Motor neuron (in vitro differentiated cells): Measurements from ENCODE around the gene PDZK1IP1. TPM values are rescaled to one million over a fixed set of nuclear protein-coding genes. Genes with fewer than 3 reads are reported as not detected.

ENCODE experiments used
- ATAC-seq, 8 experiments: fragments of 200-7000 bp; cut with Tn5 transposase; replicated peaks in 6 of 8; 2 replicates each; pipeline ENCODE4 v1.8.0; 2021; ENCODE audit warnings: mild to moderate bottlenecking in 8 of 8, moderate library complexity in 8 of 8
- H3K27ac ChIP-seq, 2 donors: fragments of 250-450 bp; sonication (Bioruptor Pico); 2 replicates each; pipeline ENCODE4 v1.9.0; 2021; ENCODE audit warnings: antibody characterized with exemption in 2 of 2, mild to moderate bottlenecking in 2 of 2, moderate library complexity in 1 of 2
- H3K4me1 ChIP-seq, 2 donors: fragments of 250-450 bp; sonication (Bioruptor Pico); replicated peaks in 1 of 2; 2 replicates each; pipeline ENCODE4 v1.6.1; 2021; ENCODE audit warnings: antibody characterized with exemption in 2 of 2, mild to moderate bottlenecking in 2 of 2, moderate library complexity in 1 of 2
- H3K4me3 ChIP-seq, 5 donors: fragments of 250-450 bp; sonication (Bioruptor Pico); 2 replicates each; pipeline ENCODE4 v1.9.0; 2021; ENCODE audit warnings: antibody characterized with exemption in 5 of 5, mild to moderate bottlenecking in 5 of 5, moderate library complexity in 4 of 5
- WGBS, 10 experiments: fragments of 450-650 bp; shearing (Covaris generic); methylation state at CpG; one replicate each; pipeline ENCODE4 v1.0.0; 2022; 5-methylcytosine and 5-hydroxymethylcytosine counted together
- in situ Hi-C, 9 experiments: fragments of 400-800 bp; cut with MboI; loops; one replicate each; pipeline ENCODE4 v1.15.0; 2021; ENCODE audit warnings: low sequenced_read_pairs in 9 of 9, low pct_unique_long_range_greater_than_20kb in 2 of 9; ENCODE audit not compliant: unreplicated experiment in 9 of 9
- total RNA-seq, 8 experiments: library from RNA; unstranded; fragments of 300-600 nt; gene quantifications; 2 replicates each; pipeline versions ENCODE4 v1.2.3 to v1.2.4, GENCODE V29; 2022

The PDZK1IP1 gene
- total RNA-seq, 8 experiments from 2014 or later: 0.71 to 3.2 (median 1.0) TPM; not detected in 5

DNA sequence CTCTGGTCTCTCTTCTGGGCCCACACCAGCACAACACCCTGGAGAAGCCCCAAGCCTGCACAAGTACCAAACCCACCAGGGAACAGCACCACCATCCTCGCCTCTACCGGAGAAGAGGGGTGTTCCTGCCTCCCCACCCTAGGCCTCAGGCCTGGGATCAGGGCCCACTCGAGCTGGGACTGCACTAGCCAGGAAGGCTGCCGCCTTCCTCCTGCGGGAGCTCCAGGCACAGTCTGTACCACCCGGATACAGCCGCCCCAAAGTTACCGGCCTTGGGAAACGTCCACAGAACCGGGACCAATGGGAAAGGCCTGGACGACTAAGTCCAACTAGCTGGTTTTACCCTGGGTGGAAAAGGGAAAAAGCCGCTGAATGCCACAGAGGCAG lies 38.8 kb upstream of the PDZK1IP1 start:
- WGBS, 10 experiments: 39 to 100% (median 64%) methylated on average over 1 to 10 of the region's 12 CpGs; no CpG with 5 or more reads in 5 of the 10 experiments
- H3K4me1 ChIP-seq: peaks cover 8 to 18% of the 10 kb centered on the region in 2 donors
- ATAC-seq: no peak
- no peak overlapping the region for H3K4me3 ChIP-seq
- in situ Hi-C loops: no loop called here
- no peak overlapping the region for H3K27ac ChIP-seq

DNA sequence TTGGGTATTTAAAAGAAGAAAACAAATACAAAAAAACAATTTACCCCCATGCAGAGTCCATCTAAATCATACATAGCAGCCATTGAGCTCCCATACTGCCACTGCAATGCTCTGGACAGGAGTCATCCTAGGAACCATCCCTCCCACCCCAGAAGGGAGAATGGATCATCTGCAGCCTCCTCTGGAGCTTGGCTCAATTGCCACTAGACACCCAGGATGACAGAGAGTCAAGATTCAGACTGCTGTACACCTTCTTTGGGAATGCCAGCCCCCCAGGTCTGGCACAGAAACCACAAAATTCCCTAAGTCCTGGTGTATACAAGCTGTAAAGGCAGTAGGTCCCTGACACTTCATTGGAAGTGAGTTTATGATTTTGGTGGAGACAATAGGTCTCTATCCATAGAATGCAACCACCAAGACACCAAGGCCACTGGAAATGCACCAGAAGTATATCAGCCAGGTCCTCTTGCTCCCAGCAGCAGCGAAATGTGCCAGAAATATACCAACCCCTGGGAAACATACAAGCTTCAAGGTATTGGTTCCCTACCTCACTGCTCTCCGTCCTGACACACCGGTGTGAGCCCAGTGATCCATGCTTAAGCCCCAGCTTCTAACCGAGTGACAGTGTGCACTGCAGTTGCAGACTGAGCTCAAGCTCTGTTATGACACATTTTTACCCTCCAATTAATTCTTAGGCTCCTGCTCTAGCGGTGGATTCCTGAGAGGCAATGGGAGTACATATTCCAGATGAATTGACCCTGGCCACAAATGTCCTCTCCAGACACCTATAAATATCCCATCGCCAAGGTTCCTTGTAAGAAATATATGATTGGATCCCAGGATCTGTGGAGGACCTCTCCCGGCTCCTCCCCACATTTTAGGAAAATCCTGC lies 37.8 kb upstream of the PDZK1IP1 start:
- Histone ChIP-seq H3K4me3 (no peak overlapping the region), H3K27ac (no peak overlapping the region), H3K4me1 (peaks cover 8 to 18% of the 10 kb centered on the region in 2 donors)
- ATAC-seq: no peak
- WGBS, 10 experiments: 32 to 61% (median 48%) methylated on average over 1 to 7 of the region's 7 CpGs; no CpG with 5 or more reads in 4 of the 10 experiments
- in situ Hi-C loops: no loop called here

DNA sequence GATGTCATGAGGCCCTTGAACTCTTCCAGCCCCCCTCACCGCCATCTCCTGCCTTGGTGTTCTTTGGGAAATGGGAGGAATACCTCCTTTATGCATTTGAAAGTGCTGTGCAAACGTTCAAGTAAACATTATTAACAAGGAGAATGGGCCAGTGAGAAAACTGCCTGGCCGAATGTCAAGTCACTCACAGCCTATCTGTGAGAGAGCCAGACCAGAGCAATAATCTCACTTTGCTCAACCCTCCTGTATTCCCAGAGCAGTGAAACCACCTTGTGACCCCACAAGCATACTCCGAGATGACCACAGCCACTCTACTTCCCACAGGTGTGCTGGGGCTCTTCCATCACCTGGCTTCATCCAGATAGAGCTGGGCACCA lies 37.0 kb upstream of the PDZK1IP1 start:
- H3K4me1 ChIP-seq: peaks cover 5 to 15% of the 10 kb centered on the region in 2 donors
- in situ Hi-C loops: no loop called here
- no peak for ATAC-seq
- no peak overlapping the region for H3K4me3 ChIP-seq
- 39 to 80% (median 43%) methylated on average over 1 to 4 of the region's 4 CpGs; no CpG with 5 or more reads in 2 of the 10 experiments for WGBS, 10 experiments
- H3K27ac ChIP-seq: no peak overlapping the region

DNA sequence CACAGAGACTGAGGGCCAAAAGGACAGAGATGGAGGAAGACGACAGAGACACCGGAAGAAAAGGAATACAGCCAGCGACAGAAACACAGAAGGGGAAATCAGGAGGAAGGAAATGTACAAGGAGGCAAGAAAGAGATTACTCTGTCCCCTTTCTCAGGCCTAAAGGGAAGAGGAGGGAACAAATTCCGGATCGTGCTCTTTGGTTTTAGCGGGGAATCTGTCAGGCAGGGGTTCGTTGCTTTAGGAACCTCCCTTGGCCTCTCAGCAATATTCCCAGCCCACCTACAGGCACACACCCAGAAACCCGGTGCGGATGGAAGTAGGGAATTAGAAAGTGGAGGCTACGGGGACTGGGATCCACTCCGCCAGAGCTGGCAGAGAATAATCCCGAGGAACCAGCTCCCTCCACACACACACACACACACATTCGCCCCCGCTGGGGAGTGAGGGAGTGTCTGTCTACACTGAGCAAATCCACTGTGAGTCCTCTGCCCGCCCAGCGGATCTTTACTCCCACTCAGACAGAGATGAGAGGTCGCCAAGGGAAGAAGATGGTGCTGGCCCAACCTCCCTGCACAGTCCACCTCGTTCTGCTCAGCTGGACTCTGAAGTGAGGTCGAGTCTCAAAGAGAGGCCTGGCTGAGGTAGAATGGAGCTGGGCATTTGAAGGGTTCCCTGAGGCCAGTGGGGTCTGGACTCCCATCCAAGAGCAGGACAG lies 36.4 kb upstream of the PDZK1IP1 start:
- Histone ChIP-seq H3K4me3 (peak overlapping the region in 1 of 5 donors; percentile 18), H3K4me1 (peaks cover 0 to 10% of the 10 kb centered on the region in 2 donors), H3K27ac (no peak overlapping the region)
- WGBS, 10 experiments: 0 to 60% (median 30%) methylated on average over 1 to 18 of the region's 19 CpGs; no CpG with 5 or more reads in 2 of the 10 experiments
- in situ Hi-C loops: no loop called here
- no peak for ATAC-seq

DNA sequence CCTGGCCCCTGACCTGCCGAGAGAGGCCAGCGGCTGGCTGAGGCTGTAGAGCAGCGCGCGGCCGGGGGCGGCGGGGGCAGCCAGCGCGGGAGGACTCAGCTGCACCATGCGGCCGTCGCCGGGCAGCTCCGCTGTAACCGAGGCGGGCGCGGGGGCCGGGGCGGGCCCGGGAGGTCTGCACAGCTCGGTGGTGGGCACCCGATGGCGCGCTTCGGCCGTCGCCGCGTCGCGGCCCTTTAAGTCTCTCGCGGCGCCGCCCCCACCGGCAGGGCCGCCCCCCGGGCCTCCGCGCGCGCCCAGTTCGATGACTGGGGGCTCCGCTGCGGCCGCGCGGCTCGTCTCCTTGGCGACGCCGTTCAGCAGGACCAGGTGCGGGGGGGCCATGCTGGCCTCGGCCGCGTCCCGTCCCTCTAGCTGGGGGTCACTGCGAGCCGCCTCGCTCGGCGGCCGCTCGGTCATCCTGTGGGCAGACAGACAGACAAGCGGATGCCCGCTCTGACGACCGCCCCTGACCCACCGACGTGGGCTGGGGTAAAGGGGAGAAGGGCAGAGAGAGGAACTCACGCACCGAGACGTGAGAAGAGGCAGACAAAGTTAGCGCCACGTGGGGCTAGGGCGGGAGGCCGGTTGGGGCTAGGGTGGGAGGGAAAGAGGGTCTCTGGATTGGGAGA lies 35.7 kb upstream of the PDZK1IP1 start:
- H3K27ac ChIP-seq: no peak overlapping the region
- peaks cover 0 to 10% of the 10 kb centered on the region in 2 donors for H3K4me1 ChIP-seq
- ATAC-seq: peak; percentile 51 to 90 (median 85)
- H3K4me3 ChIP-seq: peak overlapping the region; percentile 9 to 28 (median 18)
- WGBS, 10 experiments: 0% methylated on average over 1 of the region's 79 CpGs; no CpG with 5 or more reads in 8 of the 10 experiments
- in situ Hi-C loops: no loop called here

DNA sequence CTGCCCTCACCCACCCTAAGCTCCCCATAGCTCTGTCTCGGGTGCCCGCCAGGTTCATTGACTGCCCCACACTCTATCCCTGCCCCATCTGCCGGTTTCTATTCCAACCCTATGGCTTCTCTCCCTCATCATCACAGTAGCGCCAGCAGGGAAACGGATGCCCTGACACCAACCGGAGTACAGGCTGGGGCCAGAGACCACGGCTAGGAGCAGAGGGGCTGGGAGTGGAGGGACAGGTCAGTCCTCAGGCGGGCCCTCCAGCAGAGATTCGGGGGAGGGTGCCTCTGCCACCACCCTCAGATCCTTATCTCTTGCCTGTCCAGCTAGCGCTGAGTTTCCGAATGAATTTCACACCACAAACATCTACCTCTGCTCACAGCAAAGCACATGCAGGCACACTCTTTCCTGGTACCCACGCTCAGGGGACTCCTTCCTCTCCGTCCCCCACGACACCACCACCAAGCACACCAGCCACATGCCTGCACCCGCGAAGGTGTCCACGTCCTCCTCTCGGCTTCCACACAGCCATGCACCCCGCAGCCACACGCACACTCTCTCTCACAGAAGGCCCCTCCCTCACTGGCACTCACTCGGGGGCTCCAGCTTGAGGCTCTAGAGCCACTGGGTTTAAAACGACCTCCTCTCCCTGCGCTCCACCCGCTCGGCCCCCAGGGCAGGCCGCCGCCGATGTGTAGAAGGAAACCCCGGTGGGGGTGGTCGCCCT lies 35.0 kb upstream of the PDZK1IP1 start:
- ATAC-seq: peak; percentile 32 to 65 (median 57)
- Histone ChIP-seq H3K4me3 (peak overlapping the region in 4 of 5 donors; percentile 10 to 28 (median 20)), H3K27ac (no peak overlapping the region), H3K4me1 (peaks cover 0 to 10% of the 10 kb centered on the region in 2 donors)
- WGBS, 10 experiments: 1 to 32% (median 20%) methylated on average over 4 to 18 of the region's 30 CpGs; no CpG with 5 or more reads in 4 of the 10 experiments
- in situ Hi-C loops: no loop called here

DNA sequence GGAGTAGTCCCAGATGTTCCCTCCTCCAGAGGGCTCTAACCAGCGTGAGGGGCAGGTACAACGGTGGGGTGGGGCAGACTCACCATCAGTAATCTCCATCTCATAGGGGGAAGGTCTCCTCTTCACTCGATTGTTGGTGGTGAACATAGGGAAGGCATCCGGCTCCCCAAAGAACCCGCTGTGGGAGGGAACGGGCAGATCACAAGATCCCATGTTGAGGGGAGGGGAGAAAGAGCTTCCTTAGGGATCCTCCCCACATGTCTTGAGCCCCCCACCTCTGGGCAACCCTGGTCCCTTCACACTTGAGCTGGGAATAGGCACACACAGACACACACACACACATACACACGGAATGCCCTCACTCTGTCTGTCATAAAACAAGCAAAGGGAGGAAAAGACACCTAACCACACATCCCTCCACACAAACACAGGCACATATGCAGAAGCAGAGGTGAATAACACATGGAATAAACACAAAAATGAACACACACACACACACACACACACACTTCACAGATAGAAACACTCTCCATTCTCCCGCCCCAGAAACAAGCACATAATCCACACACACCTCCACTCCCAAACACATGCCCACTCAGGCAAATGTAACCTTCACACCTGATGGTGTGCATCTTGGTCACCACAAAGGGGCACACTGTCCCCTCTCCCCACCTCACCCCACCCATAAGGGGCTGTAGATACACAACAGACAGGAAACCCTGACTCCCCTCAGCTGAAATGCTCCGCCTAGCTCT lies 34.3 kb upstream of the PDZK1IP1 start:
- in situ Hi-C loops: no loop called here
- H3K4me3 ChIP-seq: no peak overlapping the region
- H3K4me1 ChIP-seq: peaks cover 0 to 10% of the 10 kb centered on the region in 2 donors
- ATAC-seq: no peak
- WGBS, 10 experiments: 0 to 60% (median 26%) methylated on average over 1 to 3 of the region's 9 CpGs; no CpG with 5 or more reads in 6 of the 10 experiments
- H3K27ac ChIP-seq: no peak overlapping the region

DNA sequence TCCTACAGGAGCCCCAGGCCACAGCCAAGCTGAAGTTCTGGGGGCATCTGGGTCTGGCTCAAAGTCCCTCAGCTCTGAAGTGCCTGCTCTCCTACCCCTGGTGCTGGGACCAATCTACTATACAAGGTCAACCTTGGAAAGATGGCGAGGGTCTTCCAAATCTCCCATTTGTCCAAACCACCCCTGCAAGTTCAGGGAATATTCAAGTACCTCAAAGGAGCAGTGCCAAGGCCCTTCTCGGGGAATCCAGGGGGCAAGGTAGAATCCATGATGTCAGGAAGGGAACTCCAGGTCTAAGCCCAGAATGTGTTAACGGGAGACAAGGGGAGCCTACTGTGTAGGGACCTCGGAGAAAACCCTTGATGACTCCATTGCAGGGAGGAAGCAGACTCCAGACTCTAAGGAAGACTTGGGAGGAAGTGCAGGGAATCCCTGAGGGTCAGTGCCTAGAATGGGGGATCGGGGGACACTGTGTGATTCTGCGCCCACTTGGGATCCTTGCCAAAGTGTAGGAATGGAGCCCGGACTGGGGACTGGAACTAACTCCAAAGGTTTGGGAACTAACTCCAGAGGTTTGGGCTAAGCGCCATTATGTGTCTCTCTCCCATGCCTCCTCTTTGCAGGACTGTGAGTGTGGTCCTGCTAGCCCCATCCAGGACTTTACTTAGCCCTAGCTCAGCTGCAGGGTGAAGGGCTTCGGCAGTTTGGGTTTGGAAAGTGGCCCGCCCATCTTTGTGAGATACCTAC lies 33.5 kb upstream of the PDZK1IP1 start:
- Histone ChIP-seq H3K27ac (no peak overlapping the region), H3K4me1 (peaks cover 0 to 10% of the 10 kb centered on the region in 2 donors), H3K4me3 (no peak overlapping the region)
- ATAC-seq: no peak
- WGBS, 10 experiments: 0 to 68% (median 56%) methylated on average over 1 to 10 of the region's 10 CpGs; no CpG with 5 or more reads in 2 of the 10 experiments
- in situ Hi-C loops: no loop called here

DNA sequence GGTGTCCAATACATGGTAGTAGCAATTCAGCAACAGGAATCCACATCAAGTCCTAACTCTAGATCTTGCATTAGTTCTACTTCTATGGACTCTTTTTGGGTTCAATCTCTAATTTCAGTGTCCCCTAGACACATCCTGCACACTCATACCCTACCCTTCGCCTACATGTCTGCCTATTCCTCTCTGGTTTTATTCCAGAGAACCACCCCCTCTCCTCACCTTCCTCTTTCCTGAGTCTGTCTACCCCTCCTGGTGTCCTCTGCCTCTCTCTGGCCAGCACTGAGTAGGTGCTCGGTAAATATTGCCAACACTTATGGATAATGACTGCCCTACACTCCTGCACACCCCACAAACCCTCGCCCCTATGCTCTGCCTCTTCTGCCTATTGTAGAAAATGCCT lies 32.6 kb upstream of the PDZK1IP1 start:
- 0 to 82% (median 70%) methylated on average over 1 to 3 of the region's 3 CpGs; no CpG with 5 or more reads in 3 of the 10 experiments for WGBS, 10 experiments
- Histone ChIP-seq H3K4me3 (no peak overlapping the region), H3K27ac (no peak overlapping the region), H3K4me1 (peaks cover 0 to 10% of the 10 kb centered on the region in 2 donors)
- no peak for ATAC-seq
- in situ Hi-C loops: no loop called here

DNA sequence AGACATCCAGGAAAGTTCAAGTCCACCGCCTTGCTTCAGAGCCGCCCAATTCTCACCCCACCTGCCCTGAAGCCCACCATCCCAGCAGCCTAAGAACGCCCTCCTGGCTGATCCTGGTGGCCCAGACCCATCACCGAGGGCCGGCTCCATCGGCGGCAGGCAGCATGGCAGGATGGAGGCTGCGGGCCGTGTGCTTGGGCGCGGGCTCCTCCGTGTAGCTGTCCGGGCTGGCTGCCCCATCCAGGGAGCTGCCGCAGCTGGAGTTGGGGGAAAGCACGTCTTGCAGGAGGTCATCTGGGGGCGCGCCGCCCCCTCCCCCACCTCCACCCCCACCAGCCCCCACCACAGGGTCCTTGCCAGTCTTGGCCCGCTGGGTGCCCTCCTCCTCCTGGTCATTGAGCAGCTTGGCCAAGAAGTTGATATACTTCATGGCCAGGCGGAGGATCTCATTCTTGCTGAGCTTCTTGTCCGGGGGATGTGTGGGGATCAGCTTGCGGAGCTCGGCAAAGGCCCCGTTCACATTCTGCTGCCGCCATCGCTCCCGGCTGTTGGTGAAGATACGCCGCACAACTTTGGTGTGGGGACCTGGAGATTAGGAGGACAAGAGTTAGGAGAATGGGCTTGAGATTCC lies 29.9 kb upstream of the PDZK1IP1 start:
- Histone ChIP-seq H3K27ac (no peak overlapping the region), H3K4me3 (no peak overlapping the region), H3K4me1 (peaks cover 0 to under 1% of the 10 kb centered on the region in 2 donors)
- in situ Hi-C loops: no loop called here
- WGBS, 10 experiments: 58 to 98% (median 93%) methylated on average over 3 to 15 of the region's 29 CpGs; no CpG with 5 or more reads in 4 of the 10 experiments
- ATAC-seq: no peak

DNA sequence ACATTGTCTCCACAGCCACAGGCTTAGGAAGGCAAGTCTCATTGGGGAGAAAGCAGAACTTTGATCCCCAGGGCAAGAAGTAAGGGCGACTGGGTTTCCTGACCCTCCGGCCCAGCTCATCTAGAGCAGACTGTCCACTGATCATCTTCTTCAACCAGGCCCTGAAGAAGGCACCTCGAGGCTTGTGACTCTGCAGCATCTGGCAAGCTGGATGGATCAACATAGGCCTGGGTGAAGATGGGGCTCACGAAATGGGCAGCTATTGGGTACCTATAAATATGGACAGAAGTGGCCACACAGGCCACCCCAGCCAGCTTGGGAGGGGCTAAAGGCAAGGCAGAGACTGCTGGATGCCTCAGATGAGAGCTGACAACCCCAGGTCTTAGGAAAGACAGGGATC lies 29.2 kb upstream of the PDZK1IP1 start:
- H3K4me1 ChIP-seq: no peaks in the 10 kb centered on the region
- H3K27ac ChIP-seq: no peak overlapping the region
- WGBS, 10 experiments: 51 to 76% (median 68%) methylated on average over 3 to 4 of the region's 4 CpGs; no CpG with 5 or more reads in 6 of the 10 experiments
- no peak for ATAC-seq
- no peak overlapping the region for H3K4me3 ChIP-seq
- in situ Hi-C loops: no loop called here
